NCI-H82 (cell line): Measurements from ENCODE around the gene DHH.

Experiments
- DNase-seq: peaks from one replicate; lab custom pipeline; 2025; lab: John Stamatoyannopoulos, UW

Gene DHH

GRCh38 chr12:49050507-49051372, 43.9 kb downstream of the DHH start:
- no peak for DNase-seq

GRCh38 chr12:49049566-49050224, 44.9 kb downstream of the DHH start:
- DNase-seq = no peak

- no peak for DNase-seq
Measured at GRCh38 chr12:49048953-49049352, 45.6 kb downstream of the DHH start.

GRCh38 chr12:49046129-49046895, 48.3 kb downstream of the DHH start:
- no peak for DNase-seq

- DNase-seq = no peak
Measured at GRCh38 chr12:49044660-49045059, 49.9 kb downstream of the DHH start.

GRCh38 chr12:49043856-49044258, 50.7 kb downstream of the DHH start:
- DNase-seq = peak; percentile 82

GRCh38 chr12:49043241-49043640, 51.4 kb downstream of the DHH start:
- DNase-seq = no peak

GRCh38 chr12:49041881-49042484, 52.6 kb downstream of the DHH start:
- DNase-seq = no peak

GRCh38 chr12:49041036-49041880, 53.3 kb downstream of the DHH start:
- DNase-seq = no peak

GRCh38 chr12:49040364-49040855, 54.2 kb downstream of the DHH start:
- DNase-seq = no peak

GRCh38 chr12:49039421-49040363, 54.9 kb downstream of the DHH start:
- no peak for DNase-seq

- no peak for DNase-seq
Measured at GRCh38 chr12:49038291-49038955, 56.2 kb downstream of the DHH start.

- no peak for DNase-seq
Measured at GRCh38 chr12:49037947-49038237, 56.7 kb downstream of the DHH start.

- no peak for DNase-seq
Measured at GRCh38 chr12:49037111-49037946, 57.3 kb downstream of the DHH start.
